HG03159 (cell line): ENCODE results near the gene ZNF609.

Experiments used
- ATAC-seq: cut with Tn5 transposase; IDR thresholded peaks from one replicate; pipeline ENCODE4 v1.9.1; 2021; ENCODE audit warnings: mild to moderate bottlenecking, moderate library complexity; ENCODE audit not compliant: unreplicated experiment

Gene ZNF609

DNA sequence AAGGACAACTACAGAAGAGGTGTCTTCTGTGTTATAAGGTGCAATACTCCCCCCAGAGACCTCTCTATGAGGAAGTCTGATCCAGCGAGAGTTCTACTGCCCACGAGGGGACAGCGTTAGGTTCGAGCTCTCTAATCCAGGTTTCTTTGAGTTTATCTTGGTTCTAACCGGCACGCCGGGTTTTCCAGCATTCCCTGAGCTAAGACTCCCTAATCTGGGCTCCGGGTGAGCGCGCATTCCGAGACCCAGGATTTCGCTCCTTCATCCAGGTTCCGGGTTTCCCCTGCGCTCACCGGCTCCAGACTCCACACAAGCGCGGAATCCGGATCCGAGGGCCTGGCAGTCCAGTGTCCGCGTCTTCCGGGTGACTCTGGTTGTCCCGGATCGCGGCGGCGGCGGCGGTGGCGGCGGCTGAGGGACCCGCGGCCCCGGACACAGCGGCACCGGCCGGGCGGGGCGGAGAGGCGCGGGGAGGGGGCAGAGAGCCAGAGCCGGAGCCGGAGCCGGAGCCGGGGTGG is at the start of gene ZNF609:
TSS of gene ZNF609 (plus strand) at position 373 of the 518 bp plus-strand sequence. CDS start 38,842 bp downstream, outside the sequence.
- ATAC-seq, result peak; percentile 62

- ATAC-seq, result no peak
Observed at GRCh38 chr15:64412216-64412615, 48.2 kb upstream of the ZNF609 start.

DNA sequence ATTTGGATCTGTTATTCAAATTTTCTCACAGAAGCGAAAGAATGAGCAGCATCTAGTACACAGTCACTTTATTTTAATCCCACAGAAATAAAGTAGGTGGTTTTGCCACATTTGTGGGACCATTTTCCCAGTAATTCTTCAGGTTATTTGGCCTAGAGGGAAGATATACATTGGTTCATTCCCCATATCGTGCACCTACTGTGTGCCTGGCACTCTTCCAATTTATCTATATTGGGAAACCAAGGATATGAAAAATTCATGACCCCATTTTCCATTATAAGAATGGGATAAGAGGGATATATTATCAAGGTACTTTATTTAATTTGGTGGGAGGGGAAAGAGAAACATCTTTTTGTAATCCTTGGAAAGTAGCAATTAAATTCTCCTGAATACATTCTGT is 37.7 kb upstream of the ZNF609 start:
- ATAC-seq, result no peak

DNA sequence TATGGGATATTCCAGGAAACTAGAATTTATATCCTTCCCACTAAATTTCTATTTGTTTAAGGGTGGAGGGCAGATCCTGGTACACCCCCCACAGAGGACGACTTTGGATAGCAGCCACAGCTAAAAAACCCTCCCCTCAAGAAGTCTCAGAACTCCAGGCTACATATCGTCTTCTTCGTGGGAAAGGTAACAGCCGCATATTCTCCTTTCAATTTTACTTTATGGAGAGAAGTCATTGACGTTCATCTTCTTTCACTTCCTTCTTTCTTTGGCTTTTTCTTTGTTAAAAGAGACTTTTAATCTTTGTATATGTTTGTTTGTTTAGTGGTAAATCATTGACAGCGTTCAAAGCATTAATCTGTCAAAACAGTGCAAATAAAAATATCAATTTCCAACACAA is 36.4 kb upstream of the ZNF609 start:
- no peak for ATAC-seq

DNA sequence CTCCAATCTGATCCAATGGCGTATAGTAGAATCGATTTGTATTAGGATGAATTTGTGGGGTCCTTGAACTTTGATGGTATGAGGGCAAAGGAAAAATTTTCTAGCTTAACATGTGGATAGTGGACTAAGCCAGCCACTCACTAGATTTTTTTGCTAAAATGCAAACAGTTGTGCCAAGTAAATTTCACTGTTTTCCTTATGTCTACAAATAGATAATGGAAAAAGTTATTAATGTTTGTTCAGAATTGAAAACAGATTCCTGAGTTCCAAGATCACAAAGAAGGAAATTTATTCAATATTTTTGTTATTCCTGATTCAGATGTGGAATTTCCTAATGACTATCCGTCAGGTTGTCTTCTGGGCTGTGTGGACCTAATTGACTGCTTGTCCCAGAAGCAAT is 35.2 kb upstream of the ZNF609 start:
- ATAC-seq, result no peak

DNA sequence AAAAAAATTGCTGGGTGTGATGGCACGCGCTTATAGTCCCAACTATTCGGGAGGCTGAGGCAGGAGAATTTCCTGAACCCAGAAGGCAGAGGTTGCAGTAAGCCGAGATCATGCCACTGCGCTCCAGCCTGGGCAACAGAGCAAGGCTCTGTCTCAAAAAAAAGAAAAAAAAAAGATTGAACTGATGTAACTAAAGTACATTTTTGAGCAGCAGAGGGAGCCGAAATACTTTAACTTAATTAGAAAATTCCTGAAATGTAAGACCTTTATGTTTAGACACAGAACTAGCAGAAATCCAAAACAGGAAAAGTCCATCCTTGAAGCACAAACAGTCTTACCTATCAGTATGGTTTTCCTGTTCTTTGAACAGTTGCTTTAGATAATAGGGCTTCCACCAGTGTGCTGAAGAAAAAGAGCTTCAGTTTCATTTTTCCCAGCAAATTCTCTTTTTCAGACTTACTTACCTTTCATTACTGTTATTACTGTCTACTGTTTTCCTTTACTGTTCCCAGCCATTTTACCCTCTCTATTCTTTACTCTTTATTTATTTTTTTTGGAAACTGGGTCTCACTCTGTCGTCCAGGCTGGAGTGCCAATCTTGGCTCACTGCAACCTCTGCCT is 33.4 kb upstream of the ZNF609 start:
- ATAC-seq, result no peak

DNA sequence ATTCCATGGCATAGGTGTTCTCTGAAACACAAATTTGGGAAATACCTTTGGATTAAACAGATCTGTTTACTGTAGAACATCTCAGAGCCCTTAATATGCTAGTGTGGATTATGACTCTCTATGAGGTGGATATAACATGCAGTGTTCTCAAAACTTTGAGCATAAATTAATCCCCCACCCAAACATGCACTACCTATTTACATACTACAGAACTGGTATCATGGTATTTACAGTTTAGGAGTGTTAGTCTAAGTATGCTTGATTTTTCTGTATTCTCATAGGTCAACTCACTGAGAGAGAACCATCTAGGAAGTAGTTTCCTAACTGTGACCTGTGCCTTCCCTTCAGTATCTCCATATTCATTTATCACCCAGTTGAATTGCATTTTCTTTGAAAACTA is 30.9 kb upstream of the ZNF609 start:
- no peak for ATAC-seq

DNA sequence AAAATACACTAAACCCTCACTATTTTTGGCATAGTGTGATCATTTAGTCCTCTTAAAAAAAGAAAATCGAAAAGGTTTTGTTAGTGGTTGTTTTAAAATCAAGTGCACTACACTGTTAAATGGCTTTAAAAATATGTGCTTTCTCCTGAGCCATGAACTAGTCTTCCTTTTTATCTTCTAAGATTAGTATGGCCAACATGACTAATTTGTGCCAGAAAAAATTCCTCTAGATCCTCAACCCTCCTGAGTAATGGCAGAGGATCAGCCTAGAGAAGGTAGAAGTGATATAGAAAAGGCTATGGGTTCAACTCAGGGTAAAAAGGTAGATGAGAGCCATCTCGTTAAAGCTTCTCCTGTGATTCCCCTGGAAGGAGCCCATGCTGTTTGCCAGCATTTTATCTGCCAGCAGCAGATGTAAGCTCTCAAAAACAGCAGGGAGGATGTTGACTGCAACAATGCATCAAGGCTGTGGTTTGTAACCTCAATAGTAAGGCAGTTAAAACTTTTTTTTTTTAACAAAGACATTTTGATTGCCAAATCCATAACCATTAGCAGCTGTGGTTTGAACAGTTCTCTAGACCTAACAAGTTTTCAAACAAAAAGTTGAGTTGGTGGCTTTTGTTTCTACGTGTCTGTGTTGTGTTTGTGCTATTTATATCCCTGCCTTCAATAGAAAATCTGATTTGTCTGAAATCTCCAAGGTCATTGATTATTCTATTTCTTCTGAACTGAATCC is 30.2 kb upstream of the ZNF609 start:
- no peak for ATAC-seq

DNA sequence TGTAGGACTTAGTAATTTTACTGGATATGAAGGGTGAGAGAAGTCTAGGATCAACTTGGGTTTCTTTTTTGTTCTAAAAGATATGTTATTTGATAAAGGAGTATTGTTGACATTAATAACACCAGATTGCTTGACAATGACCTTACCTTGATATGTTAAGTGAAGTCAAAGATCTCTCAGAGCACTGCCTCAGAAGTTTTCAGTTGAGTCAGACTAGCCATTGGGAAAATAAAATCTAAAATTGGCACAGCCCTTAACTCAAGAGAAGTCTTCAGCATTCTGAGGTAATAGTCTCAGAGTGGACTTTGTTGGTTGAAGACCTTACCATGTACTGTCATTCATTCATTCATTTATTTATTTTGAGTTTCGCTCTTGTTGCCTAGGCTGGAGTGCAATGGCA is 22.4 kb upstream of the ZNF609 start:
- no peak for ATAC-seq

- ATAC-seq, result no peak
Observed at GRCh38 chr15:64438653-64439447, 21.5 kb upstream of the ZNF609 start.

DNA sequence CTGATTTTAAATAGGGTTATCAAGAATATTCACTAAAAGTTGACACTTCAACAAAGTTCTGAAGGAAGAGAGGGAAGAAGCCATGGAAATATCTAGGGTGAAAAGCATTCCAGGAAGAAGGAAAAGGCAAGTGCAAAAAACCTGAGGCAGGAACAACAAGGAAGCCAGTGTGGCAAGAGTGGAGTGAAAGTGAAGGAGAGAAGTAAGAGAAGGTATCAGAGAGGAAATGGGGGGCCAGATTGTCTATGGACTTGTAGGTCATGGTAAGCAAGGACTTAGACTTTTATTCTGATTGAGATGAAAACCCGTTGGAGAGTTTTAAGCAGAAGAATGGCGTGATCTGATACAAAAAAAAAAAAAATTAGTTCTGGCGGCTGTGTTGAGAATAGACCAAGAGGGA is 18.5 kb upstream of the ZNF609 start:
- ATAC-seq, result no peak

DNA sequence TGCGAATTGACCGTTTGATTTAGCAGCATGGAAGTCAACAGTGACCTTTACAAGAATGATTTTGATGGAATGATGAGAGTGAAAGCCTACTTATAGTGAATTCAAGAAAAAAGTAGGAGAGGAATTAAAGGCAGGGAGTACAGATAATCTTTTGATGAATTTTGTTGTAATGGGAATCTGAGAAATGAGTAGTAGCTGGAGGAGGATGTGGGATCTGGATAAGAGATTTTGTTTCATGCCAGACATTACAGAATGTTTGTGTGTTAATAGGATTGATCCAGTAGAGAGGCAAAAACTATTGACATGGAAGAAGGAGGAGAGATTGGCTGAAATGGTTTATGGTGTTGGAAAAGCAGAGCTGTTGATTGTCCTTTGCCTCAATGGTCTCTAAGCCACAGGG is 17.4 kb upstream of the ZNF609 start:
- no peak for ATAC-seq

DNA sequence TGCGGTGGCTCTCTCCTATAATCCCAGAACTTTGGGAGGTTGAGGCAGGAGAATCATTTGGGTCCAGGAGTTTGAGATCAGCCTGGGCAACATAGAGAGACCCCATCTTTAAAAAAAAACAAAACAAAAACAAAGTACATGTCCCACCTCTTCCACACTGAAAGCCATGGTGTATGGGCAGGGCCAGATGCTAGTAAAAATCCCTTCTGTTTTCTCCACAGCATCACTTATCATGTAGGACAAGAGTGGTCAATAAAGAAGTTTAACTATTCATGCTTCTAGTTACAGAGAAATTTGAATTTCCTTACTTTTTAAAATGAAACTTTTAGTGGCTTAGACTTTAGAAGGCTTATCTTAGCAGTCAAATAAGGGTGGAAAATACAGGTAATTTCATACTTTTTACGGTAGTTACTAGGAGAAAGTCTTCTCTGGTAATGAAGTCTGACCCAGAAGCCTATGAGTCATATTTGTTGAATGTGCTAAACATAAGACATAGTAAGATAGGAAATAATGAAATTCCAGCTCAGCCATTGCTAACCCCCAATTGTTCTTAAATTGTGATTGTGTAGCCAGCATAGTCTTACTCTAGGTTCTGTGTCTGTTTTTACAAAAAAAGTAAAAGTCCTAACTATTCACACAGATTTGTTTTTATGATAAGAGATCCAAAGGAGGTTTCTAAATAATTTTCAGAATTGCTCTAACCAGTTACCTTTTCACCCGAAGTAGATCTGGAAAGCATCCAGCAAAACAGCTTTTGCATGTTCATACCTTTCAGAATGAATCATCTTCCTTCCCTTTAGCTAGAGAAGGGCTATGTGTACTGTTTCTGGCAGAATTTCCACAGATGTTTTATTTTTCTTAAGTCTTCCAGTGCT is 16.4 kb upstream of the ZNF609 start:
- no peak for ATAC-seq

DNA sequence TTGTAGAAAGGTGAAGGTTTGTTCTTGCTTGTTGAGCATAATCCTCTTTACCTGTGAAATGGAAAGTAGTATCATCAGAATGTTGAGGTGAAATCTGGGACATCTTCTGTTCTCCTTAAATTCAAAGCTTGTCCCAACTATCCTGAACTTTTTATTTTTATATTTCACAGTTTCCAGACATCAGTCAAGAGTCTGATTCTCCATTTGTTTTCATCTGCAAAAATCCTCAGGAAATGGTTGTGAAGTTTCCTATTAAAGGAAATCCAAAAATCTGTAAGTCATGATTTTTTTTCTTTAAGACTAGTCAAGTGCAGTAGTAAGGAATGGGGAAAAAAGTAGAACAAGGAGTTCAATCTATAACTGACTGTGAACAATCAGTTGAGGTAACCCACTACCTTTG is 15.5 kb upstream of the ZNF609 start:
- no peak for ATAC-seq

DNA sequence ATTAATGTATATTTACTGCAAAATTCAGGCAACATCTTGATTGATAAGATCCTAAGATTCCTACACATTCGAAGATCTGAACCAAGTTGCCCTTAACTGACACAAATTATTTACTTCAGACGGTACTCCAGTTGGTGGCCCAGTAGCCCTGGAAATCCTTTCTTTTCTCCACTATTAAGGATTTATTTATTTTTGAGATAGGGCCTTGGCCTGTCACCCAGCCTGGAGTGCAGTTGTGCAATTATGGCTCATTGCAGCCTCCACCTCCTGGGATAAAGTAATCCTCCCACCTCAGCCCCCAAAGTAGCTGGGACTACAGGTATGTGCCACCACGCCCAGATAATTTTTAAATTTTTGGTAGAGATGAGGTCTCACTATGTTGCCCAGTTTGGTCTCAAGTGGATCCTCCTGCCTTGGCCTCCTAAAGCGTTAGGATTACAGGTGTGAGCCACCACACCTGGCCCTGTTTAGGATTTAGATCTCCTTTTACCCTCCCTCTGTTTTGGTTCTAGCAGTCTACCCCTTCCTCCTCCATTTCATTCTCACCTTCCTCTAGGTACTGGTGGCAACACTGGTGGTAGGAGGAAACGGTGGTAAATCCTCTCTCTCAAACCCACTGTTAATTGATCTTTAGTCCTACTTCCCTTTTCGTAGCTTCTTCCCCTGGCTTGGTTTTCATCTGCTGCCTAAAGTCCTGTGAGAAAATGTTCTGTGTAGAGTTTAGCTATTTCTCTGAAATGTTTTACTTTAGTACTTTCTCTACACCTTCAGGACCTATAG is 12.7 kb upstream of the ZNF609 start:
- peak; percentile 56 for ATAC-seq

- ATAC-seq, result no peak
Observed at GRCh38 chr15:64452988-64453688, 7.2 kb upstream of the ZNF609 start.

DNA sequence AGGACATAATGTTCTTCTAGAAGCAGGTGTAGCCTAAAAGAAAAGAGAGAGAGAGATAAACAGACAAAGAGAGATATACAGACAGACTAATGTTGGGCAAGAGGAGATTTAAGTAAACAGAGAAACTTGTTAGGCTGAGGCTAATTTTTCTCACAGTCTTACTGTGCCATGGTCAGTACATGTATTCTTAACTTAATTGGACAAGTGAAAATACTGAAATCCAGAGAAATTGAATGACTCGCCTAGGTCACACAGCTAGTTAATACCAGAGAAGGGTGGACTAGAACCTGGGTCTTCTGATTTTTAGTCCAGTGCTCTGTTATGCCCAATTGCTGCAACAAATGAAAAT is 6.7 kb upstream of the ZNF609 start:
- no peak for ATAC-seq

DNA sequence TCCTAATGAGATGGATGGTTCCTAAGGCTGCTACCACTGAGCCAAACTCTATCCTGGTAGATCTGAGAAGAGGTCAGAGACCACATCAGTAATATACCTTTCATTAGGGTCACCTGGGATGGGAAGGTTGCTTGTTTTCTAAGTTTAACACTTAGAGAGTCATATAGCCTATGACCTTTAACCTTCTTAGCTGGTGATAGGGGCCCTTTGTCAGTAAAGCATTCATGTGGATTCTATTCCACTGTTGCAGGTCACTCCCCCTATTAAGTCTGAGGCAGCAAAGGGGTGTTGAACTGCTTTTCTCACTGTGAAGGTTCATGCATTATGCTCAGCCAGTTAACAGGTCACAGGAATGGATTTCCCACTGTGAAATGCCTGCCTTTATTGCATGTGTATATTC is 6.1 kb upstream of the ZNF609 start:
- no peak for ATAC-seq

DNA sequence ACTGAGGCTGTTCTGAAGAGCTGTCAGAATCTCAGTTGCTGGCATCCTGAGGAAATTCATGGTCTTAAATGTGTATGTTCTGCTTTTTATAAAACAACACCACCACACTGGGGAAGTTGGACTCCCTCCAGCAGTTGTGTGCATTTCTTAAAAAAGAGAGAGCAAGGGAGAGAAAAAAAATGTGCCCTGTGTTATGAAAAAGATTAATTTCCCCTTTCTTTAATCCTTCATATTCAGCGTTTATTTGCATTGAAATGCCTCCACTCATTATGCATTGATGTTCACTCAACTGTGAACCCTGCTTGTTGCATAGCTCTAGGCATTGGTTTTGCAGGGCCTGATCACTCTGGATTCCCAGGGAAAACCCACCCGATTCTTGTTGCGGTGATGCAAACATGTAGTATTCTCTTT is 4.4 kb upstream of the ZNF609 start:
- no peak for ATAC-seq
